Upper lobe of left lung (tissue), 4 donors: ENCODE results near the gene TSPAN10.

Source experiments
- POLR2A ChIP-seq, 4 donors: fragments of 450-650 bp; IDR thresholded peaks; one replicate each; pipeline ENCODE4 v1.5.1; 2016 to 2017; ENCODE audit warnings: antibody characterized with exemption in 4 of 4, mild to moderate bottlenecking in 2 of 4
- POLR2AphosphoS5 ChIP-seq, 2 donors: sonication (generic); formaldehyde crosslinking; IDR thresholded peaks; one replicate each; pipeline ENCODE4 v1.5.1; 2017; ENCODE audit warnings: antibody characterized with exemption in 2 of 2
- TF ChIP-seq, protein P1 (sequence below), 6 experiments: fragments of 450-650 bp in 4 of 6; fragments of 200-600 bp in 2 of 6; sonication (generic) in 2 of 6; IDR thresholded peaks; one replicate each; pipeline ENCODE4 v1.5.1; 2016 to 2019; ENCODE audit warnings: antibody characterized with exemption in 6 of 6

DNA sequence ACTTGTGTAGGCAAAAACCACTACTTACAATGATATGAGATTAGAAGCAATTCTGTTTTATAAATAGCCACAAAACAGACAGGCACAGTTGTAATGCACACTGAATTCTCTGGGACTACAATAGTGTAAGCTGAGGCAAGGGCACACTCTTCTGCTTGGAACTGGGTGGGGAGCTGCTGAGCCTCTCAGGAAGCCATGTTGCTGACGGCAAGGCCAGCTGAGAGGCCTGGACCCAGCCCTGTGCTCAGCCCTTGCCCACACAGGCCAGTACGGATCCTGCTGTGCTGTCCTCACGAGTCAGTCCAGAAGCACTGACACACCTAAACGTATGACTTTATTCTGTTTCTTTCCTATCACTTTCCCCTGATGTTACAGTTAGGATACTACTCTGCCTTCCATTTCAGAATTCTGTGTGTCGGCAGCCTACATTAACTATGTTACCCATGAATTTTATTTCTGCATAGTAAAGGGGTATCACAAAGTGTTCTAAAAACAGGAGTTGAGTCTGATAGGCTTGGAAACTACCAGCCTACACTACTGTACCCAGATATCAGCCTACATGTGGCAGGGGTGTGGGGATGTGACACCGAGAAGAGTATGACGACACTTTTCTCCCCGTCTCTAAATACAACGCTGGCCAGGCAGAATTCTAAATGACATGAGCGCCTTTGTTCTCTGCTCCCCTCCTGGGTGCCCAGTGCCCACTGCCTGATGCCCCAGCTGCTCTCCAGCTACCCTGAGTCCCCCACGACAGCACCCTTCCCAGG is 43.7 kb upstream of the TSPAN10 start:
- TF ChIP-seq, protein P1, sequence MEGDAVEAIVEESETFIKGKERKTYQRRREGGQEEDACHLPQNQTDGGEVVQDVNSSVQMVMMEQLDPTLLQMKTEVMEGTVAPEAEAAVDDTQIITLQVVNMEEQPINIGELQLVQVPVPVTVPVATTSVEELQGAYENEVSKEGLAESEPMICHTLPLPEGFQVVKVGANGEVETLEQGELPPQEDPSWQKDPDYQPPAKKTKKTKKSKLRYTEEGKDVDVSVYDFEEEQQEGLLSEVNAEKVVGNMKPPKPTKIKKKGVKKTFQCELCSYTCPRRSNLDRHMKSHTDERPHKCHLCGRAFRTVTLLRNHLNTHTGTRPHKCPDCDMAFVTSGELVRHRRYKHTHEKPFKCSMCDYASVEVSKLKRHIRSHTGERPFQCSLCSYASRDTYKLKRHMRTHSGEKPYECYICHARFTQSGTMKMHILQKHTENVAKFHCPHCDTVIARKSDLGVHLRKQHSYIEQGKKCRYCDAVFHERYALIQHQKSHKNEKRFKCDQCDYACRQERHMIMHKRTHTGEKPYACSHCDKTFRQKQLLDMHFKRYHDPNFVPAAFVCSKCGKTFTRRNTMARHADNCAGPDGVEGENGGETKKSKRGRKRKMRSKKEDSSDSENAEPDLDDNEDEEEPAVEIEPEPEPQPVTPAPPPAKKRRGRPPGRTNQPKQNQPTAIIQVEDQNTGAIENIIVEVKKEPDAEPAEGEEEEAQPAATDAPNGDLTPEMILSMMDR (IDR thresholded peaks at IDR 0.05): no peak
- TF ChIP-seq POLR2AphosphoS5 (IDR thresholded peaks at IDR 0.05) (no peak), POLR2A (IDR thresholded peaks at IDR 0.05) (no peak)
